OCI-M2 (cell line): Measurements from ENCODE around the gene IL1F10.

Experiments
- DNase-seq: peaks from one replicate; lab custom pipeline; 2025; ENCODE audit not compliant: unreplicated experiment; lab: John Stamatoyannopoulos, UW

The IL1F10 gene

GRCh38 chr2:113111823-113112287 is 44.1 kb downstream of the IL1F10 start:
- no peak for DNase-seq

- DNase-seq, result no peak
Observed at GRCh38 chr2:113112441-113112840, 44.7 kb downstream of the IL1F10 start.

- DNase-seq, result no peak
Observed at GRCh38 chr2:113112871-113113270, 45.1 kb downstream of the IL1F10 start.

GRCh38 chr2:113113807-113114206 is 46.0 kb downstream of the IL1F10 start:
- DNase-seq, result no peak

GRCh38 chr2:113114224-113114945 is 46.6 kb downstream of the IL1F10 start:
- no peak for DNase-seq

- DNase-seq, result no peak
Observed at GRCh38 chr2:113114996-113115395, 47.2 kb downstream of the IL1F10 start.

- DNase-seq, result no peak
Observed at GRCh38 chr2:113116100-113116958, 48.6 kb downstream of the IL1F10 start.

GRCh38 chr2:113117541-113118262 is 49.9 kb downstream of the IL1F10 start:
- DNase-seq, result no peak

- no peak for DNase-seq
Observed at GRCh38 chr2:113118263-113118657, 50.5 kb downstream of the IL1F10 start.

- DNase-seq, result no peak
Observed at GRCh38 chr2:113119111-113119510, 51.3 kb downstream of the IL1F10 start.

- DNase-seq, result no peak
Observed at GRCh38 chr2:113120861-113121260, 53.1 kb downstream of the IL1F10 start.

GRCh38 chr2:113122364-113122763 is 54.6 kb downstream of the IL1F10 start:
- no peak for DNase-seq

- no peak for DNase-seq
Observed at GRCh38 chr2:113123726-113124125, 56.0 kb downstream of the IL1F10 start.

GRCh38 chr2:113124181-113124961 is 56.6 kb downstream of the IL1F10 start:
- no peak for DNase-seq
